Neural cell (in vitro differentiated cells): ENCODE measurements around the gene NLRC3.

Source experiments
- EP300 ChIP-seq: fragments of 450-650 bp; conservative IDR thresholded peaks from 2 replicates; pipeline ENCODE4 v1.6.1; 2014; ENCODE audit warnings: antibody characterized with exemption, mild to moderate bottlenecking, moderate library complexity; ENCODE audit not compliant: poor library complexity, severe bottlenecking
- POLR2AphosphoS5 ChIP-seq: IDR thresholded peaks from 2 replicates; pipeline ENCODE4 v1.6.1; 2012
- SMC3 ChIP-seq: fragments of 450-650 bp; conservative IDR thresholded peaks from 2 replicates; pipeline ENCODE4 v1.6.1; 2014; ENCODE audit warnings: antibody characterized with exemption, mild to moderate bottlenecking, moderate library complexity; ENCODE audit not compliant: poor library complexity
- TAF1 ChIP-seq: IDR thresholded peaks from 2 replicates; pipeline ENCODE4 v1.6.1; 2012; ENCODE audit warnings: low read depth
- TF ChIP-seq, protein P1 (sequence below): fragments of 450-650 bp; IDR thresholded peaks from 2 replicates; pipeline ENCODE4 v1.5.1; 2014; ENCODE audit warnings: antibody characterized with exemption, mild to moderate bottlenecking, moderate library complexity; ENCODE audit not compliant: poor library complexity, severe bottlenecking
- TF ChIP-seq, protein P2 (sequence below): IDR thresholded peaks from 2 replicates; pipeline ENCODE4 v1.6.1; 2012; ENCODE audit warnings: borderline replicate concordance

DNA sequence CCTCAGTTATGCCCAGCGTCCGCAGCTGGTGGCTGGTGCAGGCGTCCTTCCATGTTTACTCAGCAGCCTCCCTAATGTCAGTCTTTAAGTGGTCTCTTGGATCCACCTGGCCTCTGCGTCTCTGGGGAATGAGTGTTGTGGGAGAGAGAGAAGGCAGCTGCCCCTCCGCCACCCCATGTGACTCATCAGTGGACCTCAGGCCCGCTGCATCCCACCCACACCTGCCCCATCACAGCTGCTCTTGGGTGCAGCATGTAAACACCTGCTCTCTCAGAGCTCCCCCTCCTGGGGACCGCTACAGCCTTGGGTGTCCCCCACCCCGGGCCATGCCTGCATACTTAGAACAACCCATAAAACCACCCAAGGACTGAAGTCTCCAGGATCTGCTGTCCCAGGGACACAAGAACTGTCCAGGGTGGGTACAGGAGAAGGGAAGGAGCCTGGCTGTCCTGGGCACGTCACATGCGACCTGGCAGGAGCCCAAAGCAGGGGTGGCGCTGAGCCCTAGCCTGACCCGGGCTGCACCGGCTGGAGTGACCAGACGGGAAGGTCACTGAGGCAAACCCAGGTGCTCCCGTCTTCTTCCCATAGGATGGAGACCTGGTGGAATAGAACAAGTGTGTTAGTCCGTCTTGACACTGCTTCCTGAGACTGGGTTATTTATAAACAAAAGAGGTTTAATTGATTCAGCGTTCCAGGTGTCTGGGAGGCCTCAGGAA lies 86.1 kb downstream of the NLRC3 start:
- TF ChIP-seq, protein P1, sequence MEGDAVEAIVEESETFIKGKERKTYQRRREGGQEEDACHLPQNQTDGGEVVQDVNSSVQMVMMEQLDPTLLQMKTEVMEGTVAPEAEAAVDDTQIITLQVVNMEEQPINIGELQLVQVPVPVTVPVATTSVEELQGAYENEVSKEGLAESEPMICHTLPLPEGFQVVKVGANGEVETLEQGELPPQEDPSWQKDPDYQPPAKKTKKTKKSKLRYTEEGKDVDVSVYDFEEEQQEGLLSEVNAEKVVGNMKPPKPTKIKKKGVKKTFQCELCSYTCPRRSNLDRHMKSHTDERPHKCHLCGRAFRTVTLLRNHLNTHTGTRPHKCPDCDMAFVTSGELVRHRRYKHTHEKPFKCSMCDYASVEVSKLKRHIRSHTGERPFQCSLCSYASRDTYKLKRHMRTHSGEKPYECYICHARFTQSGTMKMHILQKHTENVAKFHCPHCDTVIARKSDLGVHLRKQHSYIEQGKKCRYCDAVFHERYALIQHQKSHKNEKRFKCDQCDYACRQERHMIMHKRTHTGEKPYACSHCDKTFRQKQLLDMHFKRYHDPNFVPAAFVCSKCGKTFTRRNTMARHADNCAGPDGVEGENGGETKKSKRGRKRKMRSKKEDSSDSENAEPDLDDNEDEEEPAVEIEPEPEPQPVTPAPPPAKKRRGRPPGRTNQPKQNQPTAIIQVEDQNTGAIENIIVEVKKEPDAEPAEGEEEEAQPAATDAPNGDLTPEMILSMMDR, result no peak
- TF ChIP-seq, protein P2, sequence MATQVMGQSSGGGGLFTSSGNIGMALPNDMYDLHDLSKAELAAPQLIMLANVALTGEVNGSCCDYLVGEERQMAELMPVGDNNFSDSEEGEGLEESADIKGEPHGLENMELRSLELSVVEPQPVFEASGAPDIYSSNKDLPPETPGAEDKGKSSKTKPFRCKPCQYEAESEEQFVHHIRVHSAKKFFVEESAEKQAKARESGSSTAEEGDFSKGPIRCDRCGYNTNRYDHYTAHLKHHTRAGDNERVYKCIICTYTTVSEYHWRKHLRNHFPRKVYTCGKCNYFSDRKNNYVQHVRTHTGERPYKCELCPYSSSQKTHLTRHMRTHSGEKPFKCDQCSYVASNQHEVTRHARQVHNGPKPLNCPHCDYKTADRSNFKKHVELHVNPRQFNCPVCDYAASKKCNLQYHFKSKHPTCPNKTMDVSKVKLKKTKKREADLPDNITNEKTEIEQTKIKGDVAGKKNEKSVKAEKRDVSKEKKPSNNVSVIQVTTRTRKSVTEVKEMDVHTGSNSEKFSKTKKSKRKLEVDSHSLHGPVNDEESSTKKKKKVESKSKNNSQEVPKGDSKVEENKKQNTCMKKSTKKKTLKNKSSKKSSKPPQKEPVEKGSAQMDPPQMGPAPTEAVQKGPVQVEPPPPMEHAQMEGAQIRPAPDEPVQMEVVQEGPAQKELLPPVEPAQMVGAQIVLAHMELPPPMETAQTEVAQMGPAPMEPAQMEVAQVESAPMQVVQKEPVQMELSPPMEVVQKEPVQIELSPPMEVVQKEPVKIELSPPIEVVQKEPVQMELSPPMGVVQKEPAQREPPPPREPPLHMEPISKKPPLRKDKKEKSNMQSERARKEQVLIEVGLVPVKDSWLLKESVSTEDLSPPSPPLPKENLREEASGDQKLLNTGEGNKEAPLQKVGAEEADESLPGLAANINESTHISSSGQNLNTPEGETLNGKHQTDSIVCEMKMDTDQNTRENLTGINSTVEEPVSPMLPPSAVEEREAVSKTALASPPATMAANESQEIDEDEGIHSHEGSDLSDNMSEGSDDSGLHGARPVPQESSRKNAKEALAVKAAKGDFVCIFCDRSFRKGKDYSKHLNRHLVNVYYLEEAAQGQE, result no peak
- no peak for TF ChIP-seq EP300
- no peak for TF ChIP-seq SMC3
- no peak for TF ChIP-seq POLR2AphosphoS5
- TF ChIP-seq TAF1, result no peak
